Lung (tissue), 12 donors: ENCODE data around the gene SLC39A3. TPM values are rescaled to one million over a fixed set of nuclear protein-coding genes. Genes with fewer than 3 reads are reported as not detected.

ENCODE experiments used
- ATAC-seq: fragments of 200-7000 bp; cut with Tn5 transposase; one replicate; pipeline ENCODE4 v1.9.1; 2020; ENCODE audit warnings: moderate number of reproducible peaks; ENCODE audit not compliant: insufficient read depth, low FRiP score
- DNase-seq, 3 donors: peaks; one replicate each; pipeline ENCODE4 v3.0.0-alpha.2; 2013 to 2017
- H3K27ac ChIP-seq, 2 donors: one replicate each; pipeline ENCODE4 v1.5.1; 2013; ENCODE audit warnings: mild to moderate bottlenecking in 2 of 2, moderate library complexity in 2 of 2, control low read depth in 1 of 2, inconsistent platforms in 1 of 2, low read depth in 1 of 2, low read length in 1 of 2
- H3K27me3 ChIP-seq, 3 donors: one replicate each; pipeline ENCODE4 v1.5.1; 2013; ENCODE audit warnings: low read length in 2 of 3; ENCODE audit not compliant: control insufficient read depth in 3 of 3, insufficient read depth in 3 of 3
- H3K36me3 ChIP-seq, 4 donors: one replicate each; pipeline ENCODE4 v1.5.1; 2013; ENCODE audit warnings: low read length in 4 of 4, mild to moderate bottlenecking in 1 of 4, moderate library complexity in 1 of 4; ENCODE audit not compliant: control insufficient read depth in 4 of 4, insufficient read depth in 4 of 4
- H3K4me1 ChIP-seq, 5 donors: one replicate each; pipeline ENCODE4 v1.5.1; 2013; ENCODE audit warnings: low read length in 5 of 5, mild to moderate bottlenecking in 2 of 5, moderate library complexity in 1 of 5; ENCODE audit not compliant: control insufficient read depth in 5 of 5, insufficient read depth in 5 of 5
- H3K4me3 ChIP-seq: one replicate; pipeline ENCODE4 v1.5.1; 2013; ENCODE audit warnings: mild to moderate bottlenecking, control low read depth, moderate library complexity
- H3K9ac ChIP-seq, 2 donors: one replicate each; pipeline ENCODE4 v1.5.1; 2013; ENCODE audit warnings: low read length in 2 of 2, control low read depth in 1 of 2; ENCODE audit not compliant: insufficient read depth in 1 of 2
- H3K9me3 ChIP-seq, 4 donors: one replicate each; pipeline ENCODE4 v1.5.1; 2013; ENCODE audit warnings: low read length in 3 of 4, mild to moderate bottlenecking in 1 of 4, moderate library complexity in 1 of 4; ENCODE audit not compliant: control insufficient read depth in 4 of 4, insufficient read depth in 3 of 4
- CTCF ChIP-seq: IDR thresholded peaks from 2 replicates; pipeline ENCODE4 v1.5.1; 2012; ENCODE audit warnings: mild to moderate bottlenecking; ENCODE audit errors: control extremely low read depth, extremely low read depth
- WGBS, 2 donors: extraction: QIAGEN DNeasy Blood & Tissue Kit; methylation state at CpG; one replicate each; pipeline ENCODE4 v1.1.7; 2013; 5-methylcytosine and 5-hydroxymethylcytosine counted together
- polyA plus RNA-seq, 2 donors: library from polyadenylated mRNA; stranded (reverse); fragments of 200-250 nt; gene quantifications; one replicate each; pipeline ENCODE4 v1.2.1, GENCODE V29; 2013
- total RNA-seq, 2 donors: library from RNA; depleted of rRNA in 1 of 2; stranded (reverse); fragments of >200 nt in 1 of 2; gene quantifications; one replicate each; pipeline ENCODE4 v1.2.1, GENCODE V29; 2014 to 2021
- donor health status: control.
- donor health status: control.
- donor health status: Bipolar disorder and iron deficiency.
- donor health status: healthy.
- donor health status: DM: yes; HTN: yes; CAD: no.

Gene SLC39A3
- total and polyA plus RNA-seq, 4 donors = 17.7 to 51.2 (median 42.0) TPM

GRCh38 chr19:2734589-2735288 is 5.1 kb downstream of the SLC39A3 start:
- DNase-seq (no peak), ATAC-seq (no peak)
- H3K4me3 ChIP-seq = no peak overlapping the region
- peaks cover 0 to 35% (median 15%) of the 10 kb centered on the region in 4 donors for H3K36me3 ChIP-seq
- peaks cover 0 to 4% (median 1%) of the 10 kb centered on the region in 4 donors for H3K9me3 ChIP-seq
- TF ChIP-seq CTCF = no peak
- no peak overlapping the region for H3K27ac ChIP-seq
- H3K4me1 ChIP-seq = peaks cover 0 to 6% (median 3%) of the 10 kb centered on the region in 5 donors
- WGBS, 2 donors = 91 to 92% methylated on average over 26 of the region's 26 CpGs
- no peaks in the 10 kb centered on the region for H3K27me3 ChIP-seq
- no peak overlapping the region for H3K9ac ChIP-seq

DNA sequence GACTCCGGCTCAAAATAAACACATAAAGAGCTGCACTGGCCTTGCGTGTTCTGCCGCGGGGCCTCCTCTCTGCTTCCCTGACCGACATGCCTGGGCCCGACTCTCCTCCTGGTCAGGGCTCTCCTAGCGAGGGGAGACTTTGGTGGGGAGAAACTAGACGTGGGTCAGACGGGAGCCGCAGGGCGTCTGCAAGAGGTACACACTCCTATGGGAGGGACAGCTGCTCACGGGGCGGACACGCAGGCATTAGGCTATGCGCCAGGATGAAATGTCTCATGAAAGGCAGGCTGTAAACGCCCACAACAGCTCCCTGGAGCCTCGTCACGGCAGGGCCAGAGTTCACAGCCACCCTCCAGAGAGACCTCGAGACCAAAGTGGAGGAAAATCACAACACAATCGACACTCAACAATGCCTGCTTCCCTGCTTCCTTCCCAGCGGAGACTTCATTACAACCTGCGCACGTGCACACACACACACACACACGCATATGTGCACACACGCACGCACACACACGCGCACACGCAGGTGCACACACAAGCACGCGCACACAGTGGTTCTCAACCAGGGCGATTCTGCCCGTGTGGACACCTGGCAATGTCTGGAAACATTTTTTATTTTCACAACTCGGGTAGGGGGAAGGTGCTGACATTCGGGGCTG is 5.8 kb downstream of the SLC39A3 start:
- WGBS, 2 donors = 88 to 92% methylated on average over 35 of the region's 35 CpGs
- no peak for TF ChIP-seq CTCF
- Histone ChIP-seq H3K9me3 (peaks cover 0 to 4% (median 1%) of the 10 kb centered on the region in 4 donors), H3K9ac (no peak overlapping the region), H3K4me3 (no peak overlapping the region), H3K4me1 (peaks cover 0 to 2% (median 1%) of the 10 kb centered on the region in 5 donors), H3K36me3 (peaks cover 0 to 35% (median 15%) of the 10 kb centered on the region in 4 donors), H3K27me3 (no peaks in the 10 kb centered on the region), H3K27ac (no peak overlapping the region)
- ATAC-seq (no peak), DNase-seq (no peak)

DNA sequence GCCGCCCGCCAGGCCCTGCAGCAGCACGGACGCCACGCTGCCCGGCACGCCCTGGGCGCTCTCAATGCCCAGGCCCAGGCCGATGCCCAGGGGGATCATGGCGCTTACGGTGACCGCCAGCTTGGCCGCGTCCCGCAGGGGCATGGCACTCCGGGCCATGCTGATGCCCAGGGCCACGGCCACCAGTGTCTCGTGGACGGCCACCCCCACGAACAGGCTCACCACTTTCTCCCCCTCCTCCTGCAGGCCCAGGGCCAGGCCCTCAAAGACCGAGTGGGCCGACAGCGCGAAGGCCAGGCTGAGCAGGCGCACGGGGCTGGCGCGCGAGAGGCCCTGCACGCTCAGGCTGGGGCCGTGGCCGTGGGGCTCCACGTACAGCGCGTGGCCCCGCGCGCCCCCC is 6.9 kb downstream of the SLC39A3 start:
- ATAC-seq = no peak
- TF ChIP-seq CTCF = no peak
- no peak overlapping the region for H3K27ac ChIP-seq
- H3K27me3 ChIP-seq = no peaks in the 10 kb centered on the region
- WGBS, 2 donors = 96 to 97% methylated on average over 35 to 38 of the region's 38 CpGs
- H3K4me3 ChIP-seq = no peak overlapping the region
- H3K9me3 ChIP-seq = peaks cover 0 to 4% (median 1%) of the 10 kb centered on the region in 4 donors
- no peak for DNase-seq
- H3K4me1 ChIP-seq = peaks cover 0 to 8% (median 0%) of the 10 kb centered on the region in 5 donors
- H3K9ac ChIP-seq = no peak overlapping the region
- H3K36me3 ChIP-seq = peaks cover 0 to 35% (median 15%) of the 10 kb centered on the region in 4 donors
